ENCODE results near the gene IQGAP2.
A peak's percentile ranks its signal among the peaks of the same experiment; 100 is the strongest.
"Not testable (repeated sequence)": the region's sequence is repeated elsewhere in the genome, so short reads cannot be mapped to it uniquely, and the experiment has no call there.

Gene IQGAP2

GRCh38 chr5:76402886-76403765 lies at the start of gene IQGAP2:
TSS of gene IQGAP2 (plus strand) at chr5:76403285. CDS start at chr5:76403546, 261 bp downstream.
- H3K9me3 Mint-ChIP-seq: no peaks in the 10 kb centered on the region
- H3K36me3 Mint-ChIP-seq (ENCODE audit: low read depth): peaks cover 15% of the 10 kb centered on the region
- peaks cover 55% of the 10 kb centered on the region for H3K4me1 Mint-ChIP-seq (ENCODE audit: low read depth)
- peak within 1 kb of the TSS; percentile 99 for H3K27ac Mint-ChIP-seq
- H3K27me3 Mint-ChIP-seq (ENCODE audit: low read depth): peaks cover 5% of the 10 kb centered on the region
- H3K4me3 Mint-ChIP-seq: peak within 1 kb of the TSS; percentile 98

GRCh38 chr5:76356887-76357286 lies 46.2 kb upstream of the IQGAP2 start:
- no peak overlapping the region for H3K27ac Mint-ChIP-seq
- H3K9me3 Mint-ChIP-seq: no peaks in the 10 kb centered on the region
- peaks cover 8% of the 10 kb centered on the region for H3K27me3 Mint-ChIP-seq (ENCODE audit: low read depth)
- no peak overlapping the region for H3K4me3 Mint-ChIP-seq
- no peaks in the 10 kb centered on the region for H3K36me3 Mint-ChIP-seq (ENCODE audit: low read depth)
- no peaks in the 10 kb centered on the region for H3K4me1 Mint-ChIP-seq (ENCODE audit: low read depth)

- no peaks in the 10 kb centered on the region for H3K9me3 Mint-ChIP-seq
- no peak overlapping the region for H3K27ac Mint-ChIP-seq
- peaks cover 12% of the 10 kb centered on the region for H3K4me1 Mint-ChIP-seq (ENCODE audit: low read depth)
- H3K36me3 Mint-ChIP-seq (ENCODE audit: low read depth): no peaks in the 10 kb centered on the region
- no peaks in the 10 kb centered on the region for H3K27me3 Mint-ChIP-seq (ENCODE audit: low read depth)
- no peak overlapping the region for H3K4me3 Mint-ChIP-seq
These were observed 39.5 kb upstream of the IQGAP2 start for GRCh38 chr5:76363352-76364225.

- H3K27me3 Mint-ChIP-seq (ENCODE audit: low read depth): no peaks in the 10 kb centered on the region
- H3K4me1 Mint-ChIP-seq (ENCODE audit: low read depth): peaks cover 16% of the 10 kb centered on the region
- H3K27ac Mint-ChIP-seq: no peak overlapping the region
- H3K4me3 Mint-ChIP-seq: no peak overlapping the region
- H3K36me3 Mint-ChIP-seq (ENCODE audit: low read depth): no peaks in the 10 kb centered on the region
- H3K9me3 Mint-ChIP-seq: peaks cover 5% of the 10 kb centered on the region
These were observed 38.9 kb upstream of the IQGAP2 start for GRCh38 chr5:76364226-76364589.

GRCh38 chr5:76365561-76365960 lies 37.5 kb upstream of the IQGAP2 start:
- Mint-ChIP-seq H3K27me3 (ENCODE audit: low read depth) (no peaks in the 10 kb centered on the region), H3K9me3 (peaks cover 5% of the 10 kb centered on the region), H3K36me3 (ENCODE audit: low read depth) (no peaks in the 10 kb centered on the region), H3K27ac (no peak overlapping the region), H3K4me3 (no peak overlapping the region), H3K4me1 (ENCODE audit: low read depth) (peaks cover 16% of the 10 kb centered on the region)

- Mint-ChIP-seq H3K9me3 (peaks cover 5% of the 10 kb centered on the region), H3K27ac (no peak overlapping the region), H3K4me3 (no peak overlapping the region), H3K27me3 (ENCODE audit: low read depth) (no peaks in the 10 kb centered on the region), H3K36me3 (ENCODE audit: low read depth) (no peaks in the 10 kb centered on the region), H3K4me1 (ENCODE audit: low read depth) (peaks cover 16% of the 10 kb centered on the region)
These were observed 36.5 kb upstream of the IQGAP2 start for GRCh38 chr5:76366596-76366995.

GRCh38 chr5:76367623-76368371 lies 35.3 kb upstream of the IQGAP2 start:
- Mint-ChIP-seq H3K36me3 (ENCODE audit: low read depth) (no peaks in the 10 kb centered on the region), H3K4me3 (no peak overlapping the region), H3K27ac (peak overlapping the region; percentile 63), H3K27me3 (ENCODE audit: low read depth) (no peaks in the 10 kb centered on the region), H3K4me1 (ENCODE audit: low read depth) (peaks cover 16% of the 10 kb centered on the region), H3K9me3 (peaks cover 5% of the 10 kb centered on the region)

- Mint-ChIP-seq H3K36me3 (ENCODE audit: low read depth) (no peaks in the 10 kb centered on the region), H3K27me3 (ENCODE audit: low read depth) (no peaks in the 10 kb centered on the region), H3K4me1 (ENCODE audit: low read depth) (peaks cover 15% of the 10 kb centered on the region), H3K9me3 (peaks cover 5% of the 10 kb centered on the region), H3K27ac (peak overlapping the region; percentile 73), H3K4me3 (no peak overlapping the region)
These were observed 34.1 kb upstream of the IQGAP2 start for GRCh38 chr5:76368941-76369340.

GRCh38 chr5:76369668-76370067 lies 33.4 kb upstream of the IQGAP2 start:
- not testable (repeated sequence) for H3K4me3 Mint-ChIP-seq; H3K27ac Mint-ChIP-seq; H3K36me3 Mint-ChIP-seq (ENCODE audit: low read depth); H3K27me3 Mint-ChIP-seq (ENCODE audit: low read depth); H3K9me3 Mint-ChIP-seq
- peaks cover 15% of the 10 kb centered on the region for H3K4me1 Mint-ChIP-seq (ENCODE audit: low read depth)

GRCh38 chr5:76371960-76372322 lies 31.1 kb upstream of the IQGAP2 start:
- H3K27me3 Mint-ChIP-seq (ENCODE audit: low read depth): no peaks in the 10 kb centered on the region
- H3K36me3 Mint-ChIP-seq (ENCODE audit: low read depth): no peaks in the 10 kb centered on the region
- H3K27ac Mint-ChIP-seq: no peak overlapping the region
- peaks cover 19% of the 10 kb centered on the region for H3K4me1 Mint-ChIP-seq (ENCODE audit: low read depth)
- no peak overlapping the region for H3K4me3 Mint-ChIP-seq
- peaks cover 5% of the 10 kb centered on the region for H3K9me3 Mint-ChIP-seq

GRCh38 chr5:76372323-76373054 lies 30.6 kb upstream of the IQGAP2 start:
- Mint-ChIP-seq H3K9me3 (peaks cover 5% of the 10 kb centered on the region), H3K4me1 (ENCODE audit: low read depth) (peaks cover 15% of the 10 kb centered on the region), H3K36me3 (ENCODE audit: low read depth) (no peaks in the 10 kb centered on the region), H3K27ac (no peak overlapping the region), H3K4me3 (no peak overlapping the region), H3K27me3 (ENCODE audit: low read depth) (no peaks in the 10 kb centered on the region)

GRCh38 chr5:76376148-76376865 lies 26.8 kb upstream of the IQGAP2 start:
- Mint-ChIP-seq H3K36me3 (ENCODE audit: low read depth) (no peaks in the 10 kb centered on the region), H3K9me3 (no peaks in the 10 kb centered on the region), H3K4me3 (no peak overlapping the region), H3K27ac (no peak overlapping the region), H3K4me1 (ENCODE audit: low read depth) (peaks cover 18% of the 10 kb centered on the region), H3K27me3 (ENCODE audit: low read depth) (no peaks in the 10 kb centered on the region)

GRCh38 chr5:76376866-76377230 lies 26.2 kb upstream of the IQGAP2 start:
- Mint-ChIP-seq H3K27ac (no peak overlapping the region), H3K4me1 (ENCODE audit: low read depth) (peaks cover 18% of the 10 kb centered on the region), H3K4me3 (no peak overlapping the region), H3K9me3 (no peaks in the 10 kb centered on the region), H3K27me3 (ENCODE audit: low read depth) (no peaks in the 10 kb centered on the region), H3K36me3 (ENCODE audit: low read depth) (no peaks in the 10 kb centered on the region)
